ENCODE measurements around the gene NELL1. TPM values are rescaled to one million over a fixed set of nuclear protein-coding genes. Genes with fewer than 3 reads are reported as not detected.

NELL1 gene
- total RNA-seq, 2 donors from 2014 or later: not detected

- intact Hi-C loops (cut with DNase I): no loop called here
- no peak for DNase-seq (ENCODE audit: low spot score)
Observed at GRCh38 chr11:20759541-20759940, 90.2 kb downstream of the NELL1 start.

DNA sequence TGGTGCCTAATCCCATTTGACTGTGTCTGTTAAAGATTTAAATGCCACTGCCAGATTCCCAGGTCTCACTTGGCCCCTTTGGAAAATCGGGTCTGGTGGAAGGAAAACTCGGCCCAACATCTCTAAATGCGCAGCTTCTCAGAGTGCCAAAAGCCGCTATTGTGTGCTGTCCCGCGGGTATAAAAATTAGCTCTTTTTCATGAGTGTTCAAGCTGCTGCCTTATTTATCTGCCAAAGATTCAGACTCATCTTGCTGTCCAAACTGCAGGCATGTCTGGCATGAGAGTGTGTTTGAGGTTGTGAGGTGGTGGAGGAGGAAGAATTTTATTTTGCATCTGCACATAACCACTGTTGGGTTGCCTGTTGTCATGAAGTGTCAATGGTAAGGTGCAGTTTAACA, 91.4 kb downstream of the NELL1 start:
- intact Hi-C loops (cut with DNase I): no loop called here
- no peak for DNase-seq (ENCODE audit: low spot score)

DNA sequence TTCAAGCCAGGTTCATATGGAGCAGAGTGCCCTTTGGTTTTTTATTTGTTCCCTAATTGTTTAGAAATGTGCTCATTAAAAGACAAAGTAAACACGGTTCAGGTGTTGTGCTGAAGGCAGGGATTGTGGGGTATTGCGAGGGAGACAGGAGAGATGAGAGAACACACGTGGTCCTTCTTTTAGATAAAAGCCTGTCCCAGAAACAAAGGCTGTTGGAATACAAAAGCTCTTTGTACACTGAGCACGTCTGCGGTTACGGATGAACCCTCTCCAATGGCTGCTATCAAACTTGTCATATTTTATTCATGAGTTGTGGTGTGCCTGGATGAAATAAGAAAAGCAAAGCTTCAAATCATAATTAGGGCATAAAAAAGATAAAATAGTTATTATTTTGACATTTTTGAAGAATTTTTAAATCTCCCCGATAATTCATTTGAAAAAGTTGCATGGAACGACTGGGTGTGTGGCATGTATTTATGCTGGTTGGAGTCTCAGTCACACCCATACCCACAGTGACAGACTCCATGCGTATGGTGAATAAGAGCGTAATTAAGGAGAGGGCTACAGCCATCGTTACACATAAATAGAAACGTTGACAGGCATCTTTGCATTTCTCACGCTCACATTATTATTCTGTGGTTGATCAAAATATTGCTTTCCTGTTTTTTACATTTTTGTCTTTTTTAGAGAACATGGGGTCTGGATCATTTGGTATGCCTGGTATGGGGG, 92.9 kb downstream of the NELL1 start:
- intact Hi-C loops (cut with DNase I): no loop called here
- DNase-seq (ENCODE audit: low spot score): no peak

DNA sequence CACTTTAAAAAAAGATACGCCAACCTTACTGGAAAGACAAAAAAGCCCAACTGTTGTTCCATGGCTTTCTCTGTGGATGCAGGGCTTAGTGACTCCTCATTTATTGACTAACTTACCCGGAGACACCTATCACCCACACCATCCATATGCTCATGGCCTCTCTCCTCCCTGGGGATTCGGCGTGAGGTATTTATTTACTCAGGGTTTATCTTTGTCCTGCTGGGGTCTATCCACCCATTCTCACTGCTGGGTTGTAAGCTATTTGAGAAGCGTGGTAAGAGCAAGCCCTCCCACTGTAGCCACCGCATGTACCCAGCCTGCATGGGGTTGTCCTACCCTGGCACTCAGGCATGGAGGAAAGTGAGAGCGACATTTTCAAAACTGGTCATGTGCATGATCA, 93.6 kb downstream of the NELL1 start:
- DNase-seq (ENCODE audit: low spot score): no peak
- intact Hi-C loops (cut with DNase I): no loop called here

DNA sequence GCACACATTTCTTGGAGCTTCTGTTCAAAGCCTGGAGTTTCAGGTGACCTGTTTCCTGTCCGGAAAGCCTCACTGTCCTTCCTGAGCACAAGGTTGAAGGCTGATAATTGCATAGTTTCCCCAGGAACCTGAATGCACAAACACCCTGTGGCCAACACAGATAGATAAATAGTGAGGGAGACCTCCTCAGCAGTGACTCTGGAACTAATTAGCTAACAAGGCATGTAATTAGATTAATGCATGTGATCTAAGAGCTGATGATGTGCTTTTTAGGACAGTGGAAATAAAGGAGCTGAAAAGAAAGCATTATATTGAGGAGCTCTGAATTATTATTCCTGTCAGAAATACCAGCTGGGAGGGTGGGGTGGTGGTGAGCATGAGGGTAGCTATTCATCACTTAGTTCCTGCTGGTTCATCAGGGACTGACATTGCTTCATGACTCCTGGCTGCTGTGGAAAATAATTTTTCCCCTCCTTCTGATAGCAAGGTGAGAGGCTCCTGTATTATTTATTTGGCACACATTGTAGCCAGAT, 101.1 kb downstream of the NELL1 start:
- intact Hi-C loops (cut with DNase I): no loop called here
- DNase-seq (ENCODE audit: low spot score): no peak

- no peak for DNase-seq (ENCODE audit: low spot score)
- intact Hi-C loops (cut with DNase I): no loop called here
Observed at GRCh38 chr11:20771026-20771425, 101.6 kb downstream of the NELL1 start.

DNA sequence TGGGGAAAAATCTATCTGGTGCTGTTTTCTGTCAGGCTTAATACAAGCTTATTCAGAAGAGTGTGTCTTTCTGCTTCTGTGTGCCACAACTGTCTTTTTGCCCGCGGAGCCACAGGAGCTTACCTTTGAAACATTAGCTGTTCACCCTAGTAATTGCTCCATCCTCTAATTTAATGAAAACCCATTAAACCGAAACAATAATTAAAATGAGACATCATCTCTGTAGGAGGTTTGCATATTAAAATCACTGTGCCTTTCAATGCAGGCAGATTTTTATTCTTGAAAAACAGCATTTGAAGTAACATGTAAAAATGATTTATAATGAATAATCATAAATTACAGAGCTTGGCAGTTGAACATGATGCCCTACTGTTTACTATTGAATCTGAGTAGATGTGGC, 102.3 kb downstream of the NELL1 start:
- intact Hi-C loops (cut with DNase I): no loop called here
- DNase-seq (ENCODE audit: low spot score): no peak

- intact Hi-C loops (cut with DNase I): no loop called here
- no peak for DNase-seq (ENCODE audit: low spot score)
Observed at GRCh38 chr11:20775331-20775730, 105.9 kb downstream of the NELL1 start.

GRCh38 chr11:20782775-20783174, 113.4 kb downstream of the NELL1 start:
- intact Hi-C loops (cut with DNase I): no loop called here
- no peak for DNase-seq (ENCODE audit: low spot score)

GRCh38 chr11:20783220-20783619, 113.8 kb downstream of the NELL1 start:
- intact Hi-C loops (cut with DNase I): no loop called here
- DNase-seq (ENCODE audit: low spot score): no peak

GRCh38 chr11:20790622-20791021, 121.2 kb downstream of the NELL1 start:
- intact Hi-C loops (cut with DNase I): no loop called here
- no peak for DNase-seq (ENCODE audit: low spot score)

GRCh38 chr11:20795005-20795404, 125.6 kb downstream of the NELL1 start:
- no peak for DNase-seq (ENCODE audit: low spot score)
- intact Hi-C loops (cut with DNase I): loop anchor here in 1 of 2 donors (5.0 kb wide), 1 partner anchor 1332 kb away; no protein-coding TSS in a partner anchor

- intact Hi-C loops (cut with DNase I): no loop called here
- no peak for DNase-seq (ENCODE audit: low spot score)
Observed at GRCh38 chr11:20808328-20808727, 138.9 kb downstream of the NELL1 start.

DNA sequence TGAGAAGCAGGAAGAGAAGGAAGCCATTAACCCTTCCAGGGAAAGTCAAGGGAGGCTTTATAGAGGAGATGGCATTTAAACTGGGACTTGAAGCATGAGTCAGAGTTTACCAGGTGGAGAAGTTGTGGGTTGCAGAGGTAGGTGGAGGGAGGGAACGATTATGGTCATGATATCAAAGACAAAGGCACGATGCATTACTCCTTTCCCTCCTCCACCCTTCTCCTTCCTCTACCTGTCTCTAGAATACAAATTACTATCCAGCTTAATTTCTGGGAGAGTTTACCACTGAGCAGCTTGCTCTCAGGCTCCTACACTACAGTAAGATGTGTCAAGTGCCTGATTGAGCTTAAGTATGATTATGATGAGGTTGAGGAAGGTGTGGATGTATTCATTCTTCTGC, 151.7 kb downstream of the NELL1 start:
- intact Hi-C loops (cut with DNase I): no loop called here

GRCh38 chr11:20821470-20821869, 152.1 kb downstream of the NELL1 start:
- intact Hi-C loops (cut with DNase I): no loop called here
- DNase-seq (ENCODE audit: low spot score): no peak

More for the DNA sequence above, 151.7 kb downstream of the NELL1 start:
- DNase-seq (ENCODE audit: low spot score): no peak

- no peak for DNase-seq (ENCODE audit: low spot score)
- intact Hi-C loops (cut with DNase I): no loop called here
Observed at GRCh38 chr11:20824773-20825172, 155.4 kb downstream of the NELL1 start.

- no peak for DNase-seq (ENCODE audit: low spot score)
- intact Hi-C loops (cut with DNase I): no loop called here
Observed at GRCh38 chr11:20835561-20835960, 166.2 kb downstream of the NELL1 start.

DNA sequence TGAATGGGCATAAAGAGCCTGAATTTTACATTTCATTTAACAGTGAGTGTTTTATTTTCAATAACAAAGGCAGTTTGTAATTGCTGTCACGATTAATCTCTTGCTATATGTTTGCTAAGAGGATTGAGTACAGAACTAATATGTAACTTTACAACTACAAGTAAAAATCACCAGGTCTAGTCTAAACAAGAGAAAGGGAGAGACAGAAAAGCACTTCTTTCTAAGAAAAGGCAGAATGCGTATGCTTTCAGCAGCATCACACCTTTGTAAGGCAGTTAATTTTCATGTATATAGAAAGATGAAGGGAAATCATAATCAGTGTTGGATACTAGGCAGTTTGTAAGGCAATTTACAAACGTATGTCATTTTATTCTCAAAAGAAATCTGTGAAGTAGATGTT, 169.8 kb downstream of the NELL1 start:
- no peak for DNase-seq (ENCODE audit: low spot score)
- intact Hi-C loops (cut with DNase I): no loop called here

DNA sequence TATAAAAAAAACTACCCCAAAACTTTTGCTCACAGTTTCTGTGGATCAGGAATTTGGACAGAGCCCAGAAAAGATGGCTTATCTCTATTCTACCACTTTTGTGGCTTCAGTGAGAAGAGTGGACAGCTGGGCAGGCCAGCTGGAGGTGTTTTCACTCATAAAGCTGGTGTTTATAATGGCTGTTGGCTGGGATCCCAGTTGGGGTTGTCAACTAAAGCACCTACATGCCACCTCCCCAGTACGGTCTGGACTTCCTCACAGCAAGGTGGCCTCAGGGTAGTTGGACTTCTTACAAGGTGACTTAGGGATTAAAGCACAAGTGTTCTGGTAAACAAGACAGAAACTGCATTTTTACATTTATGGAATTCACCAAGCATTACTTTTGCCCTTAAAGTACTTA, 171.0 kb downstream of the NELL1 start:
- intact Hi-C loops (cut with DNase I): no loop called here
- no peak for DNase-seq (ENCODE audit: low spot score)

- intact Hi-C loops (cut with DNase I): no loop called here
- DNase-seq (ENCODE audit: low spot score): no peak
Observed at GRCh38 chr11:20844216-20844615, 174.8 kb downstream of the NELL1 start.

GRCh38 chr11:20844630-20845029, 175.2 kb downstream of the NELL1 start:
- DNase-seq (ENCODE audit: low spot score): no peak
- intact Hi-C loops (cut with DNase I): no loop called here

Measured in posterior vena cava (tissue), 2 donors.